Spinal cord (tissue), 10 donors: ENCODE results near the gene MAP2K5. TPM values are rescaled to one million over a fixed set of nuclear protein-coding genes. Genes with fewer than 3 reads are reported as not detected.

Experiments used
- DNase-seq, 6 donors: peaks; one replicate each; pipeline versions ENCODE4 v3.0.0 to v3.0.0-alpha.2; 2013 to 2015; ENCODE audit warnings: low spot score in 6 of 6, low read depth in 4 of 6
- H3K27ac ChIP-seq: one replicate; pipeline ENCODE4 v1.5.1; 2013; ENCODE audit warnings: low read depth, low read length, control low read depth
- H3K27me3 ChIP-seq: one replicate; pipeline ENCODE4 v1.6.1; 2013; ENCODE audit warnings: low read length; ENCODE audit not compliant: control insufficient read depth, insufficient read depth
- H3K36me3 ChIP-seq: one replicate; pipeline ENCODE4 v1.6.1; 2013; ENCODE audit warnings: low read length; ENCODE audit not compliant: control insufficient read depth, insufficient read depth
- H3K4me1 ChIP-seq: one replicate; pipeline ENCODE4 v1.6.1; 2013; ENCODE audit warnings: low read length; ENCODE audit not compliant: control insufficient read depth, insufficient read depth
- H3K4me3 ChIP-seq: one replicate; pipeline ENCODE4 v1.5.1; 2013; ENCODE audit warnings: low read depth, low read length, control low read depth
- H3K9me3 ChIP-seq: one replicate; pipeline ENCODE4 v1.6.1; 2013; ENCODE audit warnings: low read length; ENCODE audit not compliant: control insufficient read depth, insufficient read depth
- WGBS: methylation state at CpG from one replicate; pipeline ENCODE4 v1.1.5; 2013; ENCODE audit warnings: missing lambda C conversion rate; ENCODE audit not compliant: insufficient coverage; 5-methylcytosine and 5-hydroxymethylcytosine counted together
- polyA plus RNA-seq, 2 donors: library from polyadenylated mRNA; unstranded; fragments of 120-200 nt; gene quantifications; one replicate each; pipeline ENCODE4 v1.2.1, GENCODE V29; 2013; ENCODE audit not compliant: insufficient read length in 2 of 2
- total RNA-seq, 2 donors: library from RNA; depleted of rRNA in 1 of 2; stranded (reverse); fragments of 120-200 nt in 1 of 2; fragments of >200 nt in 1 of 2; gene quantifications; one replicate each; pipeline versions ENCODE4 v1.2.3 to v1.2.4, GENCODE V29; 2013 to 2014
- donor health status: healthy.

MAP2K5 gene
- total and polyA plus RNA-seq, 4 donors, result 15.6 to 29.4 (median 25.4) TPM

DNA sequence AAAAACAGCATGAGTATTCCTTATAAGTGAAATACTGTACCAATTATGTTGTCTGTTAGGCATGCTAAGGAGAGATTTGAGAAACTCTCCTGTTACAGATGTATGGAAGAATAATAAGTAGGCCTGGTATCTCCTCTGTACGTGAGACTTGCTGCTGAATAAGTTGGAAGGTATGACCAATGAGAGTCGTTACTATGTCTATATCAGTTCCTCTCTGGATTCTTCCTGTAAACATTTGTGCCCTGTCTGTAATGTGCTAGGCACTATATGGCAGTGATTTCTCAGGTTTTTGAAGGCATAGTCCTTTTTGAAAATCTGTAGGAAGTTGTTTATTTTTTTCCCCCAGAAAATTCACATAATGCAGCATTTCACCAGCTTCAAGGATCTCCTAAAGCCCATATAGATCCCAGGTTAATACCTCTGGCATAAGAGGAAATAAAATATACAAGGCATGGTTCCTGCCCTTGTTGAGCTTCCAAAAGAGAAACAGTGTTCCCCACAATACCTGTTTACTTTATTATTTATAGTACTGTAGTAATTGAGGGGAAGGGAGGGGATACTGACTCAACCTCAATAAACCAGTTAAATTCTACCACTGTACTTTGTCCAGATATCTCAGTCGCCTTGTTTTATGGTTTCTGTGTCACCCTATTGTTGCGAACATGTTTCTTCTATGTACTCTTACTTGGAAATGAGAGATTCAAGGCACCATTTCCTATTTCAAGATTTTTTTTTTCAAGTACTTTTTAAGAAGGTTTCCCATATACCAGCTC lies 28.6 kb downstream of the MAP2K5 start:
- Histone ChIP-seq H3K4me1 (no peaks in the 10 kb centered on the region), H3K27me3 (no peaks in the 10 kb centered on the region), H3K27ac (no peak overlapping the region), H3K36me3 (no peaks in the 10 kb centered on the region), H3K4me3 (no peak overlapping the region), H3K9me3 (no peaks in the 10 kb centered on the region)
- DNase-seq, result no peak
- WGBS, result 100% methylated on average over 1 of the region's 4 CpGs

DNA sequence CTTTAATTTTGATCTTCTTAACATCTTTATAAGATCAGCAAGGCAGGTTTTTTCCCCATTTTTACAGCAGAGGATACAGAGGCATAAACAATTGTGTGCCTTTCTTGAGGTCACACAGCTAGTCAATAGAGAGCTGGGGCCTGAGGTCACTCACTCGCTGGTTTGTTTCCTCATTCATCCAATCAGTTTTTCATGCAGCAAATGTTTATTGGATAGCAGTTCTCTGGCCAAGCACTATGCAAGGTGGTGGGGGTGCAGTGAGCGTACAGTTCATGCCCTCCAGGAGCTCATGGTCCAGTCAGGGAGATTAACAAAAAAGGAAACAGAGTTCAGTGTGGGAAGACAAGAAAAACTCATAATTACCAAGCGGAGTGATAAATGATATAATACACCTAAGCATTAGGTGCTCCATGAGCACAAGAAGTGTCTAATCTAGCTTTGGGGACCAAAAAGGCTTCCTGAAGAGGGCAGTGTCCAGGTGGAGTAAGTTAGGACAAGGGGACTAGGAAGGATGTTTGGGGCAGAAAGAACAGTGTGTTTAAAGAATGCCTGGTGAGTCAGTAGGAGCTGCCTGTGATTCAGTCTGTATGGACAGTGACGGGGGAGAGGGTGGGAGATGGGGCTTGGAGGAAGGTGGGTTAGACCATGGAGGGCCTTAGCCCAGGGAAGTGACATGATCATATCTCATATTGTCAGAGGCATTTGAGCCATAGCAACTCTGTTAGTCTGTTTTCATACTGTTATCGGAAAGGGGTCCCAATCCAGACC lies 29.3 kb downstream of the MAP2K5 start:
- Histone ChIP-seq H3K27me3 (no peaks in the 10 kb centered on the region), H3K27ac (no peak overlapping the region), H3K9me3 (no peaks in the 10 kb centered on the region), H3K4me3 (no peak overlapping the region), H3K36me3 (no peaks in the 10 kb centered on the region), H3K4me1 (no peaks in the 10 kb centered on the region)
- 100% methylated on average over 1 of the region's 5 CpGs for WGBS
- DNase-seq, result no peak

DNA sequence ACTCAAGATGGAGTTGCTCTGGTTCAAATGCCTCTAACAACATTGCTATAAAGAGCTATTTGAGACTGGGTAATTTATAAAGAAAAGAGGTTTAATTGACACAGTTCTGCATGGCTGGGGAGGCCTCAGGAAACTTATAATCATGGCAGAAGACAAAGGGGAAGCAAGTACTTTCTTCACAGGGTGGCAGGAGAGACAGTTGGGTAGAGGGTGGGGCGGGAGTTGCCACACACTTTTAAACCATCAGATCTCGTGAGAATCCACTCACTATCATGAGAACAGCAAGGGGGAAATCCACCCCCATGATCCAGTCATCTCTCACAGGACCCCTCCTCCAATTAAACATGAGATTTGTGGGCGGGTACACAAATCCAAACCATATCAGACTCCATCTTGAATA lies 30.7 kb downstream of the MAP2K5 start:
- DNase-seq, result no peak
- H3K27me3 ChIP-seq, result no peaks in the 10 kb centered on the region
- no peaks in the 10 kb centered on the region for H3K36me3 ChIP-seq
- H3K9me3 ChIP-seq, result no peaks in the 10 kb centered on the region
- H3K27ac ChIP-seq, result no peak overlapping the region
- no CpG with 5 or more reads among the region's 3 CpGs for WGBS
- no peak overlapping the region for H3K4me3 ChIP-seq
- H3K4me1 ChIP-seq, result no peaks in the 10 kb centered on the region

DNA sequence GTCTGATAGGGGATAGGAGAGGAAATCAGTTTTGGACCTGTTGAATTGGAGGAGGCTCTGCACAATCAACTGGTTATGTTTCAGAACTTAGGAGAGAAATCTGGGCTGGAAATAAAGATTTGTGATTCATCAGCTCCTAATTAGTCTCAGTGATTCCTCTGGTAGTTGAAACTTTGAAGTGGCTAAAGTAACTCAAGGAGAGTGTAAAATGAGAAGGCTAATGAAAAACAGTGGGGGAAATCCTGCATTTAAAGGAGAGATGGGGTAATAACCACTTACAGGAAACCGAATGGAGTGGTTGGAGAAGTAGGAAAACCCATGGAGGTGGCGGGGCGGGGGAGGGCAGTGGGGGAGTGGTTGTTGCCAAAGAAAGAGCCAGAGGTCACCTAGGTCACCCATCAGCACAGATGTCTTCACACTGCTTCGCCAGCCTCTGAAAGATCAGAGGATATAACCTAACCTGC lies 32.6 kb downstream of the MAP2K5 start:
- no peaks in the 10 kb centered on the region for H3K9me3 ChIP-seq
- DNase-seq, result no peak
- no peaks in the 10 kb centered on the region for H3K36me3 ChIP-seq
- WGBS, result no CpG with 5 or more reads among the region's 4 CpGs
- H3K27ac ChIP-seq, result no peak overlapping the region
- no peak overlapping the region for H3K4me3 ChIP-seq
- H3K4me1 ChIP-seq, result no peaks in the 10 kb centered on the region
- no peaks in the 10 kb centered on the region for H3K27me3 ChIP-seq

DNA sequence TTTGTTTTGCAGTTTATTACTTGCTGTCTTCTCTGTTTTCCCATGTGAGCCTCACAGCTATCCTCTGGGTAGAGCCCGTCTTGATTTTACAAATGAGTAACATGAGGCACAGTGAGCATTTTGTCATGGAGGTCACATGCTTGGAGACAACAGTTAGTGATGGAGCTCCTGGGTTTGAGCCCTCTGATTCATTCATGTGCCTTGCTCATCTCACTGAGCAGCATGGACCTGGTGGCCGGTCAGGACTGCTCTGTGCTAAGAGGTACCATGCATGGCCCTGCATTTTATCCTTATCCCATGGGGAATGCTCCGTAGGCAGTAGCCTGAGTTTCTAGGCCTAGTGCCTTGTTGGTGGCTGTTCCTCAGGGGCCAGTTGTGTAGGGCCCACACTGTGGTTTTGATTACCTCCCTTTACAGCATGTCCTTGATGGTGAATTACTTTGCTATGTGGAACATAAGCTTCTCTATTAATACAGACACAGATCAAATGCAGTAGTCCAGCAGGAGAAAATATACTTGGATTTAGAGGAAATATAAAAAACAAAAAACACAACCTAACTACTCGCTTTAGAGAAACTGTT lies 35.6 kb downstream of the MAP2K5 start:
- DNase-seq, result no peak
- Histone ChIP-seq H3K27me3 (no peaks in the 10 kb centered on the region), H3K9me3 (no peaks in the 10 kb centered on the region), H3K27ac (no peak overlapping the region), H3K4me1 (no peaks in the 10 kb centered on the region), H3K36me3 (no peaks in the 10 kb centered on the region), H3K4me3 (no peak overlapping the region)
- 100% methylated on average over 2 of the region's 4 CpGs for WGBS

DNA sequence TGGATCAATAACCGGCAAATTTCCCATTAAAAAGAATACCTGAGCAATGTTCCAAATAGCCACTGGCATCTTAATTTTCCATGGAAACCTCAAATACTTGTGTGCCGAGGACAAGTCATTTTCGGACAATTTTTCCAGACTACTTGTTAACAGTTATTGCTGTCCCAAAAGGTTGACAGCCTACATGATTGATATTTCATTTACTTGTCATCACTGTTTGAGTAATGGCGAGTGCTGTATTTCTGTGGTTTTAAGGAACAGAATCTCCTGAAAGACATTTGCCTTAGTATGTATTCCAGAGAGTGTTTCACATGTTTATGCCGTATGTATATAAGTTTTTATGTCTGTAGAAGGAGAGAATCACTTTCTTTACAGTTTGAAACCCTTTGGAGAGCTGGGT lies 36.7 kb downstream of the MAP2K5 start:
- Histone ChIP-seq H3K36me3 (no peaks in the 10 kb centered on the region), H3K9me3 (no peaks in the 10 kb centered on the region), H3K27me3 (no peaks in the 10 kb centered on the region), H3K27ac (no peak overlapping the region), H3K4me3 (no peak overlapping the region), H3K4me1 (no peaks in the 10 kb centered on the region)
- no peak for DNase-seq
- 94% methylated on average over 3 of the region's 5 CpGs for WGBS

DNA sequence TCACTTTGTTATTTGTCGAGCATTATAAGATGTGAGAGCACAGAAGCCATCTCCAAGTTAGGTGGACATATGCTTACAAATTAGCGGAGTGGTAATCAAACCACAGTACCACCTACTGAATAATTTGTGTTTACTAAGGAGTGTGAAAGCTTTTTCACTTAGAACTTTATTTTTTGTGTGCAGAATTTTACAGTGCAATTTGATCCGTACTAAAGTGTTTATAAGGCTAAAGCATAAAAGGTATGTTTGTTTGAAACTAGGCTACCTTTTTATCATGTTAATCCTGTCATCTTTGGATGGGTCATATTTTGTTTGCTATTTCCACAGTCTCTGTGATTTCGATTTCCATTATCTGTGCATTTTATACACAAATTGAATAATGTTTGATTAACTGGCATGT lies 37.5 kb downstream of the MAP2K5 start:
- Histone ChIP-seq H3K27me3 (no peaks in the 10 kb centered on the region), H3K9me3 (no peaks in the 10 kb centered on the region), H3K4me3 (no peak overlapping the region), H3K4me1 (no peaks in the 10 kb centered on the region), H3K36me3 (peaks cover 3% of the 10 kb centered on the region), H3K27ac (no peak overlapping the region)
- no peak for DNase-seq
- no CpG with 5 or more reads among the region's 4 CpGs for WGBS

DNA sequence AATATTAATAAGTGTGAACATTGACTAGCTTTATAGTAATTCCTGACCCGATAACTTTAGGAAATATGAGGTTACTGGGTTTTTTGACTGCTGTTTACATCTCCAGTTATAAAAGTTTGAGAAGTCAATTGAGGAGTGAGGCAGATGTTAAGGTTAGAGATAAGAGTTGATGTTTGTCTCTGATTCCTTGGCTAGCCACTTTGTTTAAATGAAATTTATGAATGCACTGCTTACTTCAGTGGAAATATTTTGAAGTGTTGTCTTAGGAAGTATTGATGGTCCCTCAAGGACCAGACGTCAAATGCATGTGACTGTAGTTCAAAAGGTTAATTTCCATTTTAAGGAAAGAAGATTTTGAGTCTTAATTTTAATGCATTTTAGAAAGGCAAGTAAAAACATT lies 41.7 kb downstream of the MAP2K5 start:
- H3K4me3 ChIP-seq, result no peak overlapping the region
- H3K27me3 ChIP-seq, result no peaks in the 10 kb centered on the region
- WGBS, result no CpG with 5 or more reads among the region's 2 CpGs
- no peaks in the 10 kb centered on the region for H3K4me1 ChIP-seq
- DNase-seq, result no peak
- no peak overlapping the region for H3K27ac ChIP-seq
- peaks cover 14% of the 10 kb centered on the region for H3K36me3 ChIP-seq
- H3K9me3 ChIP-seq, result no peaks in the 10 kb centered on the region

DNA sequence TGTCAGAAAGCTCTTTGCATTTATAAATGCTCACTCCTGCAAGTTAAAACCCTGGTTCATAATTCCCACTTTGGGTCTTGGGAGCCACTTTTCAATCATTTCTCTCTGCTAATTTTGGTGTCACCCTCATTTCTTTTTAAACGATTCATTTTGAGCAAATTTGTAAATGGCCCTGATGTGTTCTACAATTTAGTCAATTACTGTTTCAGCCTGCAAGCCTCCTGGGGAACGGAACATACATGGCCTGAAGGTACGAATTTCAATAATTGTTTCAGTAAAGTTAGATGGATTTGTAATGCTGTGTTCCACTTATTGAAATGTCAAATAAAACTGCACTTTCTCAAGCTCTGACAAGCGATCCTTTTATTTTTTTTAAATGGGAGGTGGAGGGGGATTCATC lies 43.2 kb downstream of the MAP2K5 start:
- H3K9me3 ChIP-seq, result no peaks in the 10 kb centered on the region
- WGBS, result 100% methylated on average over 1 of the region's 4 CpGs
- H3K4me1 ChIP-seq, result no peaks in the 10 kb centered on the region
- no peak overlapping the region for H3K27ac ChIP-seq
- no peaks in the 10 kb centered on the region for H3K27me3 ChIP-seq
- peak in 1 of 6 donors; percentile 66 for DNase-seq
- no peak overlapping the region for H3K4me3 ChIP-seq
- peaks cover 18% of the 10 kb centered on the region for H3K36me3 ChIP-seq
